HT1080 (cell line): Measurements from ENCODE around the gene PELI3. TPM values are rescaled to one million over a fixed set of nuclear protein-coding genes. Genes with fewer than 3 reads are reported as not detected.
"Not testable (repeated sequence)": the region's sequence is repeated elsewhere in the genome, so short reads cannot be mapped to it uniquely, and the experiment has no call there.

Source experiments
- DNase-seq: peaks from one replicate; pipeline ENCODE4 v3.0.0-alpha.2; 2015; ENCODE audit warnings: low read depth
- total RNA-seq: library from RNA; depleted of rRNA; stranded (reverse); fragments of >200 nt; shearing (Covaris generic); gene quantifications from 2 replicates; pipeline ENCODE4 v1.2.3, GENCODE V29; 2014

PELI3 gene
- total RNA-seq, 1 experiment from 2014 or later, result 9.8 TPM

- peak; percentile 91 for DNase-seq
These were observed 23.1 kb upstream of the PELI3 start for GRCh38 chr11:66443602-66444001.

- no peak for DNase-seq
These were observed 19.7 kb upstream of the PELI3 start for GRCh38 chr11:66447012-66447411.

DNA sequence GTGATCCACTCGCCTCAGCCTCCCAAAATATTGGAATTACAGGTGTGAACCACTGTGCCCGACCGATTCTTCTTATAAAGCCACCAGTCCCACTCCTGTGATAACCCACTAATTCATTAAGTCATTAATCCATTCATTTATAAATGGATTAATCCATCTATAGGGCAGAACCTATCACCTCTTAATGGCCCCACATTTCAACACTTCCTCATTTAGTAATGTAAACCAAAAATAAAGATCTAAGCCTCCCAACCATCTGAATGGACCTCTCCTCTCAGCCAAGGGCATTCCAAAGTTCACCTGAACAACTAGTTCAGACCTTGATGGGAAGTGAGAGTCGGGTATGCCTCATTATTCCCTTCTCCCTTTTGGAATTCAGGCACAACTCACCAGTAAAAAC, 18.2 kb upstream of the PELI3 start:
- no peak for DNase-seq

- no peak for DNase-seq
These were observed 16.1 kb upstream of the PELI3 start for GRCh38 chr11:66450560-66450959.

DNA sequence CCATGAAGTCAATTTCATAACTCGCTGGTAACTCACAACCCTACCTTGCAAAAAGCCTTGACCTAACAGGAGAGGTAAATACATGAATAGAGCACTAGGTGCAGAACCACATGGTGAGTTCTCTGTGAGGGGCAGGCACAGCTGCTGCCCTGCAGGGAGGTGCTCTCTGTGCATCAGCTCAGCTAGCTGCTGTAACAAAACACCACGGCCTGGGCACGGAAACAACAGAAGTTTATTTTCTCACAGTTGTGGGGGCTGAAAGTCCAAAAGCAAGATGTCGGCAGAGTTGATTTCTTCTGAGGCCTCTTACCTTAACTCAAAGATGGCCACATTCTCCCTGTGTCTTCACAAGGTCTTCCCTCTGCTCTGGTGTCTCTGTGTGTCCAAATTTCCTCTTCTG, 15.0 kb upstream of the PELI3 start:
- DNase-seq, result no peak

- peak; percentile 59 for DNase-seq
These were observed 12.5 kb upstream of the PELI3 start for GRCh38 chr11:66454247-66454646.

DNA sequence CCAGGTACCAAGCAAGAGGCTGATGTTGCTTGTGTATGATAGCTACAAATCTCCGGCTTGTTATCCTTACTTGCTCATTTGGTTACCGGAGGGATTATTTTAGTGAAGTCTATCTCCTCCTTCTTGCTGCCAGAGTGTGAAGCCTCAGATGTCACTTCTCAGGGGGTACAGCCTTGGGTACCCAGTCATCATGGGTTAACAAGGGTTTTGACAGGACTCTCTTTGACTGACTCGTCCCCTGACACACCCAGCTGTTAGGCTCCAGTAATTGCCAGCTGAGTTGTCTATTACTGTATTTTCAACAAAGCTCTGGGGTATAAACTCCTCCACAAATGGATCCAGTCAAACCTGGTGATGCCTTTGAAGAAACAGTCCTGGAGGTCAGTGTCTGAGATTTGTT, 11.9 kb upstream of the PELI3 start:
- no peak for DNase-seq

DNA sequence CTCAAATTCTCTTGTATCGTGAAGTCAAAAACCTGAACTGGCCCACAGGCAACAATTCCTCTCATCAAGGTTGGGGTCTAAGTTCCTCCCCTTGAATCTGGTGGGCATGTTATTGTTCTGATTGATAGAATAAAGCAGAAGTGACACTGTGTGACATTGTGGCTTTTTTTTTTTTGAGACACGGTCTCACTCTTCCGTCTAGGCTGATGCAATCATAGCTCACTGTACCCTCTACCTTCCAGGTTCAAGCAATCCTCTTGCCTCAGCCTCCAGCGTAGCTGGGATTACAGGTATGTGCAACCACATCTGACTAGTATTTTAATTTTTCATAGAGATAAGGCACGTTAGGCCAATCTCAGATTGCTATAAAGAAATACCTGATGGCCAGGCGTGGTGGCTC, 8.9 kb upstream of the PELI3 start:
- DNase-seq, result no peak

GRCh38 chr11:66459138-66459778, 7.4 kb upstream of the PELI3 start:
- no peak for DNase-seq

GRCh38 chr11:66462010-66462409, 4.7 kb upstream of the PELI3 start:
- DNase-seq, result no peak

- DNase-seq, result peak; percentile 12
These were observed 3.8 kb upstream of the PELI3 start for GRCh38 chr11:66462911-66463310.

DNA sequence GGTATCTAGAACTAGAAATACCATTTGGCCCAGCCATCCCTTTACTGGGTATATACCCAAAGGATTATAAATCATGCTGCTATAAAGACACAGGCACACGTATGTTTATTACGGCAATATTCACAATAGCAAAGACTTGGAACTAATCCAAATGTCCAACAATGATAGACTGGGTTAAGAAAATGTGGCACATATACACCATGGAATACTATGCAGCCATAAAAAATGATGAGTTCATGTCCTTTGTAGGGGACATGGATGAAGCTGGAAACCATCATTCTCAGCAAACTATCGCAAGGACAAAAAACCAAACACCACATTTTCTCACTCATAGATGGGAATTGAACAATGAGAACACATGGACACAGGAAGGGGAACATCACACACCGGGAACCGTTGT, 2.6 kb upstream of the PELI3 start:
- DNase-seq, result not testable (repeated sequence)

DNA sequence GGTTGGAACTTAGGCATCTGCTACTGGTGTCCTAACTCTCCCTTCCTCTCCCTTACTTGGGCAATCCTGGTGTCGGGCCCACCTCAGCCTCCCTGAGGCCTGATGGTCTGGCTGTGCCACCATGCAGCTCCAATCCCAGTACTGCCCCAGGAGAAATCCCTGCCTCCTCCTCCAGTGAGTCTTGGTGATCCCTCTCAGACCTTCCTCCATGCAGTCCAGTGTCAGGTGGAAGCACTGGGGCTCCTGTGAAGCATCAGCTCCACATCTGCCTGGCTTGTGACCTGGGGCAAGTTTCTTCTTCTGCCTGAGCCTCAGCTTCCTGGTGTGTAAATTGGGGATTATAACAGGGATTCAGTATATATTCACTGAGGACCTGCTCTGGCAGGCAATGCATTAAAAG, 1.8 kb upstream of the PELI3 start:
- no peak for DNase-seq

DNA sequence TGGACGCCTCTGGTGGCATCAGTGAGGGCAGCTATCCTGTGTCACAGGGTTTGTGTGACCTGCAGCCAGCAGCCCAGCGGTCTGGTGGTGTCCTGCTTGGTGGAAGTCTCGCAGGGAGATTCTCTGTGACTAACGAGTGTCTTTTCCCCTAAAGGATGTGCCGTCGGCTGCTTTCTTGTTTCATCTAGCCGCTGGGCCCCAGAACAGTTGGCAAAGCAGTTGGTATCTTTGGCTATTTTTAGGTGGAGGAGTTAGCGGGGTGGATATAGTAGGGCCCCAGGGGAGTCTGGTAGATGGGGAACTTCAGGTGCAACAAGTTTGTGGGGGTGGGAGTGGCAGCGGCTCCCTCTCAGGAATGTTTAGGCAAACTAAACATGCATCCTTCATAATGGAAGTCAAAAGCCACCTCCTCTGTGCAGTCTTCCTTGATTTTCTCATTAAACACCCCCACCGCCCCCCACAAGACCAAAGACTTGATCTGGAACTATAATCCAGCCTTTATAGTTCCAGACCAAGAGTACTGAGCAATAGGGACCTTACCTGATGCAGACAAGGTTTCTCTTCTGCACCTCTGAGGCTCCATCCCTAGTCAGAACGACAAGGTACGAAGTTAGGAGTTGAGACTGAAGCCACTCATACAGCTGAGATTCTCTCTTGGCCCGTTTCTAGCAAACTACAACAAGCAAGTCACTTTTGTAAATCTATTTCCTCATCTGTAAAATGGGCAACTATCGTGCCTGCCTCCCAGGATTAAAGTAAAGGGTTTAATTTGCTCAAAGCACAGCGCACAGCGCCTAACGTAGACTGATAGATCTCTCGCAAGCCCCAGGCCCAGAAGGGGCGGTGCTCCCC, 1.1 kb upstream of the PELI3 start:
- DNase-seq, result no peak

GRCh38 chr11:66467034-66467659, 442 bp downstream of the PELI3 start:
- DNase-seq, result no peak

- DNase-seq, result no peak
These were observed 1.1 kb downstream of the PELI3 start for GRCh38 chr11:66467756-66468155.

DNA sequence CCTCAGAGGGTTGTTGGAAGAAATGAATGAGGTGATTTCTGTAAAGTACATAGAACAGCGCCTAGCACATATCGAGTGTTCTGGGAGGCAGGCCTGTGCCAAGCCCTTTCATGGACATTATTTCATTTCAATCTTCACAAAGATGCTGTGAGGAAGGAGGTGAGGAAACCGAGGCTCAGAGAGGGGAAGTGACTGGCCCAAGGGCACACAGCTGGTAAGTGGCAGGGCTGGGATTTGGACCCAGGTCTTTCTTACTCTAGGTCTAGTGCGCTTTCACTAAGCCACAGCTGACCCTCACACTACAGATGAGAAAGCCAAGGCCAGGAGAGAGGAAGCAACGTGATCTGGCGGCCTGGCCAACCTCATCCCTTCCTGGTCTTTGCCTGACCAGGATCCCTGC, 2.0 kb downstream of the PELI3 start:
- DNase-seq, result no peak

- no peak for DNase-seq
These were observed 2.7 kb downstream of the PELI3 start for GRCh38 chr11:66469441-66469840.

DNA sequence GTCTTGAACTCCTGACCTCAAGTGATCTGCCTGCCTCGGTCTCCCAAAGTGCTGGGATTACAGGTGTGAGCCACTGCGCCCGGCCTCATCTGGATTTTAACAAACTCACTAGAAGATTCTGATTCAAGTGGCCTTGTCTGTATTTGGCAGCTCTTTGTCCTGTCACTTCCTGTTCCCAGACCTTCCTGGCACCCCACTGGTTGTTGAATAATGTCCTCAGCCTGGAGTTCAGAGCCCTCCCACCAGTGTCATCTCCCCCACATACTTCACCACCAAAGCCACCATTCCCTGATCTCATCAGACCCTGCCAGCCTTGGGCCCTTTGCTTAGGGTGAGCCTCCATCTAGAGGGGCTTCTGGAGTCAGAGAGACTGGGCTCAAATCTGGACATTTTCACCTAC, 3.3 kb downstream of the PELI3 start:
- peak; percentile 15 for DNase-seq

DNA sequence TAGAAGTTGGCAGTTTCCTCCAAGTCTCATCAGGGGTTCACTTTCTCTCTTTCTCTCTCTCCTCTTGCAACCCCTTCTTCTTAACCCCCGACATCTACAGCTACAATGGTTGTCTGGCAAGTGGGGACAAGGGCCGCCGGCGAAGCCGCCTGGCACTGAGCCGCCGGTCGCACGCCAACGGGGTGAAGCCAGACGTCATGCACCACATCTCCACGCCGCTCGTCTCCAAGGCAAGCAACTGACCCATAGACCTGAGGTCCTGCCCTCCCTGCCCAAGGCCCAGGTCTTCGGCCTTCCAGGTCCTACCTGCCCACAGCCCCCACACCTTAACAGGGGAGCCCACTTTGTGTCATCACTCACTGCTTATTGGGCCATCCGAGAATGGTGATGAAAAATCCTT, 4.4 kb downstream of the PELI3 start:
- DNase-seq, result no peak

DNA sequence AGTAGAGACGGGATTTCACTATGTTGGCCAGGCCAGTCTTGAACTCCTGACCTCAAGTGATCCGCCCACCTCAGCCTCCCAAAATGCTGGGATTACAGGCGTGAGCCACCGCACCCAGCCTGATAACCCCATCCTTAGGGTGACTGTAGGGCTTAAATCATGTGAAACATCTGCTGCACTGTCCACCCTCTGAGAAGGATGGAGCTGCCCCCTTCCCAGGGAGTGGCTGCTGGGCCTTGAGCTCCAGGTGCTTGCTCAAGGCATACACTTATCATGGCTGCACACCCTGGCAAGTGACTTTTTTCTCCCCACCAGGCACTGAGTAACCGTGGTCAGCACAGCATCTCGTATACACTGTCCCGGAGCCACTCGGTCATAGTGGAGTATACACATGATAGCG, 5.3 kb downstream of the PELI3 start:
- DNase-seq, result no peak

DNA sequence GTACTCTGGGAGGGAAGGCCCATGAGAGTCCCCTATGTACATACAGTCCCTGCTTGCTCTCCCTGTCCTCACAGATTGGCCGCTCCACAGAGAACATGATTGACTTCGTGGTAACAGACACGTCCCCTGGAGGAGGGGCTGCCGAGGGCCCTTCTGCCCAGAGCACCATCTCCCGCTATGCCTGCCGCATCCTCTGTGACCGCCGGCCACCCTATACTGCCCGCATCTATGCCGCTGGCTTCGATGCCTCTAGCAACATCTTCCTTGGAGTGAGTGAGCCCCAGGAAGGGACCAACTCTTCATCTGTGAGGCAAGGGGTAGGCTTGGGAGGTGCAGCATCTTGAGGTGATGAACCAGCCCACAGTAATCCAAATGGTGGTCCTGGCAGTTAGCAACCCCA, 6.5 kb downstream of the PELI3 start:
- no peak for DNase-seq
